HCEC 1CT (cell line): Measurements from ENCODE around the gene SRSF5.

Experiments
- DNase-seq: peaks from one replicate; pipeline ENCODE4 v3.0.0-alpha.2; 2017

SRSF5 gene

DNA sequence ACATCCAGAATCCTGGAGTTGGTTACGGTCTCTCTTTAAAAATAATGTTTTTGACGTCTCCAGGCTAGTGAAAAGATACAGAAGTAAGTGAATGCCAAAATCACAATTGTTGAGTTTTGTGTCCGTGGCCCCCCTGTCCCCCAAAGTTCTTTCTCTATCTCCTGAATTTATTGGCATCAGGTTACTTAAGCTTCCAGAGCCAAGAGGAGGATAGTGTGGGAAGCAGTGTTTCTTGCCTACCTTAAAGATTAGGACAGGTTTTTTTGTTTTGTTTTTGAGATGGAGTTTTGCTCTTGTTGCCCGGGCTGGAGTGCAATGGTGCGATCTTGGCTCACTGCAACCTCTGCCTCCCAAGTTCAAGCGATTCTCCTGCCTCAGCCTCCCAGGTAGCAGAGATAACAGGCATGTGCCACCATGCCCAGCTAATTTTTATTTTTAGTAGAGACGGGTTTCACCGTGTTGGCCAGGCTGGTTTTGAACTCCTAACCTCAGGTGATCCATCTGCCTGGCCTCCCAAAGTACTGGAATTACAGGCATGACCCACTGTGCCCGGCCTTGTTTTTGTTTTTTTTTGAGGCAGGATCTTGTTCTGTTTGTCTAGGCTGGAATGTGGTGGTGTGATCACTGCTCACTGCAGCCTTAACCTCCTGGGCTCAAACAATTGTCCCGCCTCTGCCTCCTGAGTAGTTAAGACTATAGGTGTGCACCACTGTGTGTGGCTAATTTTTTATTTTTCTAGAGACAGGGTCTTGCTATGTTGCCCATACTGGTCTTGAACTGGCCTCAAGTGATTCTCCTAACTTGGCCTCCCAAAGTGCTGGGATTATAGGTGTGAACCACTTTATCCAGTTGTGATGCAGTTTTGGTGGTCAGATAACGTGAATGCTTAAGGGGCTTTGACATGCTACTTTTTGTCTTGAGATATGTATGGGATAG is 5.4 kb downstream of the SRSF5 start:
- DNase-seq: no peak

GRCh38 chr14:69773571-69774276 is 6.8 kb downstream of the SRSF5 start:
- DNase-seq: no peak

GRCh38 chr14:69775012-69775411 is 8.1 kb downstream of the SRSF5 start:
- DNase-seq: no peak

DNA sequence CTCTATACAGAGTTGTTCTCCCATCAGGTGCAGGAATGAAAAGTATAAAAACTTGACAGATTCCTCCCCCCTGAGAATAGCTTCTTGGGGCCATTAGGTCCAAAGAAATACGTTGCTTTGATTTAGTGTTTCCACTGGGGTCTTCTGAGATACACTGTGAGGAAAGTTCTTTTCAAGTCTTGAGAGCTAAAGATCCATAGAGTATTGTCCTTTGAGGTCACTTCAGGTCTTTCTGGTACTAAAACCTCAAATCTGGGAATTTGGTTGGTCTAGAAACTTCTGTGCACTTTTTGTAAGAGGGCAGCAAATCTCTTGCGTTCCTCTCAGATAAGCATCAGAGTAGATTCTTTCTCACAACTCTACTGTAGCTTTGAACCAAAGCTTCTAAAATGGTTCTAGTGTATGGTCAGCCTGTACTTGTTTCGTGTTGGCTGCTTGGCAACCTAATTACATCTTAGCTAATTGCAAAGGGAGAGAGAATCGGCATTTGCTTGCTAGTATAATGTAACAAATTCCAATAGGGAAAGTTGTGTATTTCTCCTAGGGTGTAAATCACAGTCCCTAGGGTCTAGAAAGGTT is 10.0 kb downstream of the SRSF5 start:
- DNase-seq: no peak

- no peak for DNase-seq
Observed at GRCh38 chr14:69779088-69779487, 12.1 kb downstream of the SRSF5 start.

DNA sequence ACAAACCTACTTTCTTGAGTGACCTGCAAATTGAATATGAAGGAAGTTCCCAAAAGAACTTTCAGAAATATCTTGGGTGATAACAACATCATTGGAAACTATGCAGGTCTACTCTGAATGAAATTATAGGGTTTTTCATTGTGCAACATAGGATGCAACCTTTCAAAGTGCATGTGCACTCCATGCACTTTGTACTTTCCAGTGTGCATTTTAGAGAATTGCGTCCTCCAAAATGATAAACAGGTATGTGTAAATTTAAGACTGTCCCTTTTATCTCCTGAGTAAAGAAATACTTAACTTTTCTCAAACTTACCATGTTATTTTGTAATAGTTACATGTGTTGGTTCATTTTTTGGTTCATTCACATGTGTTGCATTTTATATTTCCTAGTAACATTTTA is 13.2 kb downstream of the SRSF5 start:
- no peak for DNase-seq

DNA sequence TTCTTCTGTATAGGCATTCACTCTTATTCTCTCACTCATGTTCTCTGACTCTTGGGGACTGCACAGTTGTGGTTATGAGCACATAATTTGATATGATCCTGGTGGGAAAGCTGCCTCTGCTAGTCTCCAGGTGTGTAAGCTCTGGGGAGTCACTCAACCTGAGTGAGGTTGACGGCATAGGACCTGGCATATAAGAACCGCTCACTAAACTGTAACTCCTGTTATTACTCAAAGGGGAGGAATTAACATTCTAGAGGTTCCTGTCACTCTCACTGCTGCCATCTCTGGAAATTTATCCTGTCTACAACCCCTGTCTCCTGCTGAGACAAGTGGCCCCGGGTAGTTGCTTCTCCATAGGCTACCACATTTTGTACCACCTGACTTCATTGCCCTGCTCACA is 14.0 kb downstream of the SRSF5 start:
- DNase-seq: no peak

- DNase-seq: no peak
Observed at GRCh38 chr14:69784942-69785341, 18.0 kb downstream of the SRSF5 start.

DNA sequence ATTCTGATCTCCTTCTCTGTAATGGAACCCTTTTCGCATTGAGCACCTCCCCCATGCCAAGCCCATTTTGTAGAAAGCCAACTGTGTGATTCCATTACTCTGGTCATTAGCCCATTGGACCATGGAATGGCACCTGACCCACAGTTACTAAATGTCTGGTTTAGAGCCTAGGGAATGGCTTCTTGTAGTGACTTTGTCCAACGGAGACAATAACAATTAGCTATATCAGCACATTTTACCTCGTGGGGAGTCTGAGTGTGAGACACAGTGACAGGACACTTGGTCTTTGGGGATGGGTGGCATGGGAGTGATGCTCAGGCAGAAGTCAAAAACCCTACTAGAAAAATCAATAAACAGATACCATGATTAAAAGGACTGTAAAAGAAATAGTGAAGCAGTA is 19.7 kb downstream of the SRSF5 start:
- DNase-seq: no peak

DNA sequence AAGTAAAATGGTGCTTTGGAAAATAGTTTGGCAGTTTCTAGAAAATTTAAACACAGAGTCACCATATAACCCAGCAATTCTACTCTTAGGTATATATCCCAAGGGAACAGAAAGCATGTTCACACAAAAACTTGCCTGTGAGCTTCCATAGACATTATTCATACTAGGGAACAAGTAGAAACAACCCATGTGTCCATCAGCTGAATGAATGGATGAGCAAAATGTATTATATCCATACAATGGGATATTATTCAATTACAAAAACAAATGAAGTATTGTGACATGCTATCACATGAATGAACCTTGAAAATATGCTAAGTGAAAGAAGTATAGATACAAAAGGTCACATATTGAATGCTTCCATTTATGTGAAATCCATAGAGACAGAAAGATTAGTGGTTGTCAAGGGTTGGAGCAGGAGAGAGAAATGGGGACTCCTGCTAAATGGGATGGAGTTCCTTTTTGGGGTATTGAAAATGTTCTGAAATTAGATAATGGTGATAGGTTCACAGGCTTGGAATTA is 22.2 kb downstream of the SRSF5 start:
- no peak for DNase-seq

GRCh38 chr14:69792887-69793421 is 26.0 kb downstream of the SRSF5 start:
- DNase-seq: no peak

DNA sequence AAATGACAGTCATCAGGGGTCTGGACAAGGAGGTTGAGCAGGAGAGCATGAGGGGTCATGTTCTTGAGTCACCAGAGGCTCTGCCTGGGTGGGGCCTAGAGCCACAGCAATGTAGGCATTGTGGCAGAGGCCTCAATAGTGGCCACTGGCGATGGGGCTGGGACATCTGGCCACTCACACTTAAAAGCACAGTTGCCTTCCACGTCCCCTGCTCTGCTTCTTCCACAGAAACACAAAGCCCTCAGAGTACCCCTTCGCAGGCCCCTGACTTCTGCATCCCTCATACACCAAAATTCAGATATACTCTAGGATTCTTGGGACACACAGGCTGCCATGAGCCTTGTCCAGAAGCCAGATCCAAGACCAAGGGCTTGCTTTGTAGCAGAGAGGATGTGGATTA is 27.8 kb downstream of the SRSF5 start:
- no peak for DNase-seq

DNA sequence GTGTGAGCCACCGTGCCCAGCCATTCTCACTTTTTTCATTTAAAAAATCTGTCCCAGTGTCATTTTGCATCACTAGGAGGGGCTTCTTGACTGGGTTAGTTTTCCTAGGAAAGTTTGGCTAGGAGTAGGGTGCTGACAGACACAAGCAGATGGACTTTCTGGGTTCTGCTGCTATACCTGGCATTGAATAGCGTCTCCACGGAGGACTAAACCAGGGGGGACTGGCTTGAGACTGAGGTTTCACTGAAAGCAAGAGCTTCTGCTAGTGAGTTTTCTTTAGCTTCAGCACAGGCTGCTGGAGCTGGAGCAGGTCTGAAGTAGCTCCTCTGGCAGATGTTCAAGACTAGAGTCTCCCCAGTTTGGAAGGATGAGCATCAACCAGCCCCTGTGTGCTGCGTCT is 28.7 kb downstream of the SRSF5 start:
- no peak for DNase-seq

GRCh38 chr14:69796797-69797500 is 30.0 kb downstream of the SRSF5 start, which contains the start of gene SLC10A1:
TSS of gene SLC10A1 (minus strand) at chr14:69797241. CDS start at chr14:69797155, 86 bp downstream.
- DNase-seq: no peak

GRCh38 chr14:69797573-69798338 is 30.8 kb downstream of the SRSF5 start:
- no peak for DNase-seq

GRCh38 chr14:69798339-69798735 is 31.4 kb downstream of the SRSF5 start:
- DNase-seq: no peak

DNA sequence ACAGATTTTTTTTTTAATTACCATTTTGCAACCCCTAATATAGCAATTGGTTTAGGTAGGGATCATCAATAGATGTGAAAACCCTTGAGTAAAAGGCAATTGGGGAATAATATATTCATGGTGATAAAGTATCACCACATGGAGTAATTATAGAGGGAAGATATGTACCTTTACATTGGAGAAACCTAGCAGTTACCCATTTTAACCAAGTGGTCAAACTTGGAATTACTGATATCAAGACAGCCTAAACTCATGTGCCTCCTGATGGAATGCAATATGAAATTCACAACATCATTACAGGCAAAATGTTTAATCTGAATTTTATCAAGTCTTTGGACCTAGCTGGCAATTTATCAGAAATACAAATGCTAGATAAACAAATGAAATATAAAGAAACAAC is 36.8 kb downstream of the SRSF5 start:
- no peak for DNase-seq

DNA sequence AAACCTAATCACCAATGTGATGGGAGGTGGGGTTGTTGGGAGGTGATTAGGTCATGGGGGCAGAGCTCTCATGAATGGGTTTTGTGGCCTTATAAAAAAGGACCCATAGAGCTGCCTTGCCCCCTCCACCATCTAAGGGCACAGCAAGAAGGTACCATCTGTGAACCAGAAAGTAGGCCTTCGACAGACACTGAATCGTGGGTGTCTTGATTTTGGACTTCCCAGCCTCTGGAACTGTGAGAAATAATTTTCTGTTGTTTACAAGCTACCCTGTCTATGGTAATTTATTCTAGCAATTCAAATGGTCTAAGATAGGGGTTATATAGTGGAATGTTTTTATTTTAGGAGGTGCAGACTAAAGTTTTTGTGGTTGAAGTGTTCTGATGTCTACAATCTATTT is 38.0 kb downstream of the SRSF5 start:
- no peak for DNase-seq

DNA sequence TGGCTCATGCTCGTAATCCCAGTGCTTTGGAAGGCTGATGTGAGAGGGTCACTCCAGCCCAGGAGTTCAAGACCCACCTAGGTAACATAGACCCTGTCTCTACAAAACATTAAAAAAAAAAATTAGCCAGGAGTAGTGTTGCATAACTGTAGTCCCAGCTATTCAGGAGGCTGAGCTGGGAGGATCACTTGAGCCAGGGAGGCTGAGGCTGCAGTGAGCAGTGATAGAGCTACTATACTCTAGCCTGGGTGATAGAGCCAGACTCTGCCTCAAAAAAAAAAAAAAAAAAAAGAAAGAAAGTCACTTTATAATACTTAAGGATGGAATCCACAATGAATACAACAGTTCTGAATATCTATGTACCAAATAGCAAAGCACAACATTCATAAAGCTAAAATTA is 40.2 kb downstream of the SRSF5 start:
- DNase-seq: no peak

DNA sequence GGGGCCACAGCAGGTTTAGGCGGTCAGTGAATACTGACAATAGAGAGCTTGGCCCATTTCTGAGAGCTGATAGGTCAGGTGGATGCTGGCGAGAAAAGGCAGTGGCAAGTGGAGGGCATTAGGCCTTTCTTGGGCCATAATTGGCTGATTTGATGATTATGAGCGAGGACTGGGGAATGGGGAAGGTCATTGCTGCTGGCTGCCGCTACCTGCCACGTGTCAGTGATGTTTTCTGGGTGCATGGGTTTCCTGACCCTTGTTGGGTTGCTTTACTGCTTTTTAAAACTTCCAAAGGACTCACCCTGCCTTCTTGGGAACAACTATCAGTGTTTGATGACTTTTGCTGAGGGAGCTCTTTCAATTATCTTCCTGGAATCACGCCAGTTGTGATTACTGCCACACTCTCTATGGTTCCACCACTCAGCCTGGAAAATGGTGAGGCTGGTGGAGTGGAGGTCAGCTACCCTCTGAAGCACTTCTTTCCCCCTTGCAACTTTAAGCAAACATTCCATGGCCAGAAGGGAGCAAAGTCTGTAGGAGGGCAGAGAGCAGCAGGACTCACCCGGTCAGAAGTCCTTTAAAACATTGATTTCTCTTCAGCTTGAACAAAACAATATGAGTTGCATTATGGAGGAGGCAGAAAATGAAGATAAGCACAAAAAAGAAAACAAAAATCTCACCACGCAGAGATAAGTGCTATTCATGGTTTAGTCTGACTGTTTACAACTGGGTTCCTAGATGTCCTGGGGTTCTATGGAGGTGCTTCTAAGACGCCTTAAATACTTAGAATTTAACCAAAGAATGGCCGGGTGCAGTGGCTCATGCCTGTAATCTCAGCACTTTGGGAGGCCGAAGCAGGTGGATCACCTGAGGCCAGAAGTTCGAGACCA is 42.2 kb downstream of the SRSF5 start:
- DNase-seq: no peak
